ENCODE data around the gene ZNF423. TPM values are rescaled to one million over a fixed set of nuclear protein-coding genes. Genes with fewer than 3 reads are reported as not detected.

Gene ZNF423
- total and polyA plus RNA-seq, 9 of the 15 experiments (the other 6 are each of a cell fraction or from before 2014, with no cell fraction given), result not detected

DNA sequence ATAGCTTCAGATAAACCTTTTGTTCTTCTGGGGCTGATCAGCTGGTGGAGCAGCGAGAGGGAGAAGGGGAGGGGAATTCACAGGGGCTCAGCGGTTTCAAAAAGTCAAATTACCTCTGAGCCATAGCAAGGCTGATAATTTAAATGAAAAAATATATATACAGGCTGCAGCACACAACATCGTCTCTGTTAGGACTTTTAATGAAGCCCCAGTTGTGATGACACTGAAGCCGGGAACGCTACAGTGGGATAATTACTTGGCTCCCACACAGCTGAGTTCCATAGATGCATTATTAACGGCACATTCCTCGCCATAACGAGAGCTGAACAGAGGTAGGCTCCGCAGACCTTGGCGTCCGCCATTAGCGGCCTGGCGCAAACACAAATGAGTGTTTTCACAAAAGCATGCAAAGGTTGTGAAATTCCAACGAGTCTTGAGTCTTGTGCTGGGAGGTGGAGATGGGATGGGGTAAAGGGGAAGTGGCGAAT lies 266.3 kb downstream of the ZNF423 start:
- H3K9me1 ChIP-seq (ENCODE audit: control insufficient read depth, insufficient read depth, low read length), result no peaks in the 10 kb centered on the region
- 1% methylated on average over 15 of the region's 15 CpGs for WGBS (ENCODE audit: insufficient coverage, low coverage, missing lambda C conversion rate)
- no peak for FAIRE-seq
- no peaks in the 10 kb centered on the region for H3K4me1 ChIP-seq (replicated peaks in 1 of 2; ENCODE audit: control insufficient read depth in 2 of 2, insufficient read depth in 2 of 2, low read length in 2 of 2)
- no peak overlapping the region for H3K9ac ChIP-seq (ENCODE audit: insufficient read depth in 1 of 2, low read depth in 2 of 2, low read length in 2 of 2)
- H3K9me3 ChIP-seq (replicated peaks; ENCODE audit: control insufficient read depth, insufficient read depth, low read depth, low read length), result no peaks in the 10 kb centered on the region
- peaks cover 18 to 51% of the 10 kb centered on the region in 2 experiments for H3K27me3 ChIP-seq (ENCODE audit: control insufficient read depth in 2 of 2, insufficient read depth in 2 of 2, low read length in 2 of 2)
- no peaks in the 10 kb centered on the region for H3K79me2 ChIP-seq (ENCODE audit: control insufficient read depth, insufficient read depth, low read length)
- H3K4me3 ChIP-seq, result no peak overlapping the region
- no peak for DNase-seq (ENCODE audit: extremely low read depth in 1 of 4, low spot score in 3 of 4)
- 0 out of 2 replicates have a peak, but pooled peaks cover 4% of the 10 kb centered on the region for H4K20me1 ChIP-seq (replicated peaks; ENCODE audit: control insufficient read depth, insufficient read depth, low read length)
- in situ Hi-C loops (cut with MboI) (no loop called here), intact Hi-C loops (cut with micrococcal nuclease) (no loop called here)
- H3K4me2 ChIP-seq (ENCODE audit: insufficient read depth, low read length), result no peak overlapping the region
- no peak overlapping the region for H3K27ac ChIP-seq (ENCODE audit: extremely low read depth, low read depth, low read length)
- ATAC-seq, result no peak
- no TSS peak for BruUV-seq (replicated peaks)
- H2AFZ ChIP-seq (ENCODE audit: low read depth, low read length), result no peak overlapping the region
- ChIA-PET CTCF (ENCODE audit: low intra/inter-chr PET ratio) (no interaction called here), POLR2A (interaction anchor here (0.5 to 0.7 kb wide), 2 partner anchors 9 to 84 kb away, joined by 3 read pairs; no protein-coding TSS in a partner anchor)
- no peaks in the 10 kb centered on the region for H3K36me3 ChIP-seq (ENCODE audit: control insufficient read depth, insufficient read depth, low read length)
- TF ChIP-seq NFXL1 (CRISPR knock-in tag; IDR thresholded peaks at IDR 0.05), result no peak
- TF ChIP-seq, protein P1, sequence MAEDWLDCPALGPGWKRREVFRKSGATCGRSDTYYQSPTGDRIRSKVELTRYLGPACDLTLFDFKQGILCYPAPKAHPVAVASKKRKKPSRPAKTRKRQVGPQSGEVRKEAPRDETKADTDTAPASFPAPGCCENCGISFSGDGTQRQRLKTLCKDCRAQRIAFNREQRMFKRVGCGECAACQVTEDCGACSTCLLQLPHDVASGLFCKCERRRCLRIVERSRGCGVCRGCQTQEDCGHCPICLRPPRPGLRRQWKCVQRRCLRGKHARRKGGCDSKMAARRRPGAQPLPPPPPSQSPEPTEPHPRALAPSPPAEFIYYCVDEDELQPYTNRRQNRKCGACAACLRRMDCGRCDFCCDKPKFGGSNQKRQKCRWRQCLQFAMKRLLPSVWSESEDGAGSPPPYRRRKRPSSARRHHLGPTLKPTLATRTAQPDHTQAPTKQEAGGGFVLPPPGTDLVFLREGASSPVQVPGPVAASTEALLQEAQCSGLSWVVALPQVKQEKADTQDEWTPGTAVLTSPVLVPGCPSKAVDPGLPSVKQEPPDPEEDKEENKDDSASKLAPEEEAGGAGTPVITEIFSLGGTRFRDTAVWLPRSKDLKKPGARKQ (CRISPR knock-in tag; IDR thresholded peaks at IDR 0.05), result no peak
- TF ChIP-seq, protein P2, sequence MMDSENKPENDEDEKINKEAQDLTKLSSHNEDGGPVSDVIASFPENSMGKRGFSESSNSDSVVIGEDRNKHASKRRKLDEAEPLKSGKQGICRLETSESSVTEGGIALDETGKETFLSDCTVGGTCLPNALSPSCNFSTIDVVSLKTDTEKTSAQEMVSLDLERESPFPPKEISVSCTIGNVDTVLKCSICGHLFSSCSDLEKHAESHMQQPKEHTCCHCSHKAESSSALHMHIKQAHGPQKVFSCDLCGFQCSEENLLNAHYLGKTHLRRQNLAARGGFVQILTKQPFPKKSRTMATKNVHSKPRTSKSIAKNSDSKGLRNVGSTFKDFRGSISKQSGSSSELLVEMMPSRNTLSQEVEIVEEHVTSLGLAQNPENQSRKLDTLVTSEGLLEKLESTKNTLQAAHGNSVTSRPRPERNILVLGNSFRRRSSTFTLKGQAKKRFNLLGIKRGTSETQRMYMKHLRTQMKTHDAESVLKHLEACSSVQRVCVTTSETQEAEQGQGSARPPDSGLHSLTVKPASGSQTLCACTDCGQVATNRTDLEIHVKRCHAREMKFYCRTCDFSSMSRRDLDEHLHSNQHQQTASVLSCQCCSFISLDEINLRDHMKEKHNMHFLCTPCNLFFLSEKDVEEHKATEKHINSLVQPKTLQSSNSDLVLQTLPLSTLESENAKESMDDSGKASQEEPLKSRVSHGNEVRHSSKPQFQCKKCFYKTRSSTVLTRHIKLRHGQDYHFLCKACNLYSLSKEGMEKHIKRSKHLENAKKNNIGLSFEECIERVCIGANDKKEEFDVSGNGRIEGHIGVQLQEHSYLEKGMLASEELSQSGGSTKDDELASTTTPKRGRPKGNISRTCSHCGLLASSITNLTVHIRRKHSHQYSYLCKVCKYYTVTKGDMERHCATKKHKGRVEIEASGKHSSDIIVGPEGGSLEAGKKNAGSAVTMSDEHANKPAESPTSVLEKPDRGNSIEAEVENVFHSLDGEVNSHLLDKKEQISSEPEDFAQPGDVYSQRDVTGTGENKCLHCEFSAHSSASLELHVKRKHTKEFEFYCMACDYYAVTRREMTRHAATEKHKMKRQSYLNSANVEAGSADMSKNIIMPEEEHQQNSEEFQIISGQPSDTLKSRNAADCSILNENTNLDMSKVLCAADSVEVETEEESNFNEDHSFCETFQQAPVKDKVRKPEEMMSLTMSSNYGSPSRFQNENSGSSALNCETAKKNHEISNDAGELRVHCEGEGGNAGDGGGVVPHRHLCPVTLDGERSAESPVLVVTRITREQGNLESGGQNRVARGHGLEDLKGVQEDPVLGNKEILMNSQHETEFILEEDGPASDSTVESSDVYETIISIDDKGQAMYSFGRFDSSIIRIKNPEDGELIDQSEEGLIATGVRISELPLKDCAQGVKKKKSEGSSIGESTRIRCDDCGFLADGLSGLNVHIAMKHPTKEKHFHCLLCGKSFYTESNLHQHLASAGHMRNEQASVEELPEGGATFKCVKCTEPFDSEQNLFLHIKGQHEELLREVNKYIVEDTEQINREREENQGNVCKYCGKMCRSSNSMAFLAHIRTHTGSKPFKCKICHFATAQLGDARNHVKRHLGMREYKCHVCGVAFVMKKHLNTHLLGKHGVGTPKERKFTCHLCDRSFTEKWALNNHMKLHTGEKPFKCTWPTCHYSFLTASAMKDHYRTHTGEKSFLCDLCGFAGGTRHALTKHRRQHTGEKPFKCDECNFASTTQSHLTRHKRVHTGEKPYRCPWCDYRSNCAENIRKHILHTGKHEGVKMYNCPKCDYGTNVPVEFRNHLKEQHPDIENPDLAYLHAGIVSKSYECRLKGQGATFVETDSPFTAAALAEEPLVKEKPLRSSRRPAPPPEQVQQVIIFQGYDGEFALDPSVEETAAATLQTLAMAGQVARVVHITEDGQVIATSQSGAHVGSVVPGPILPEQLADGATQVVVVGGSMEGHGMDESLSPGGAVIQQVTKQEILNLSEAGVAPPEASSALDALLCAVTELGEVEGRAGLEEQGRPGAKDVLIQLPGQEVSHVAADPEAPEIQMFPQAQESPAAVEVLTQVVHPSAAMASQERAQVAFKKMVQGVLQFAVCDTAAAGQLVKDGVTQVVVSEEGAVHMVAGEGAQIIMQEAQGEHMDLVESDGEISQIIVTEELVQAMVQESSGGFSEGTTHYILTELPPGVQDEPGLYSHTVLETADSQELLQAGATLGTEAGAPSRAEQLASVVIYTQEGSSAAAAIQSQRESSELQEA (IDR thresholded peaks at IDR 0.05; ENCODE audit: low read depth), result no peak
- TF ChIP-seq, protein P3, sequence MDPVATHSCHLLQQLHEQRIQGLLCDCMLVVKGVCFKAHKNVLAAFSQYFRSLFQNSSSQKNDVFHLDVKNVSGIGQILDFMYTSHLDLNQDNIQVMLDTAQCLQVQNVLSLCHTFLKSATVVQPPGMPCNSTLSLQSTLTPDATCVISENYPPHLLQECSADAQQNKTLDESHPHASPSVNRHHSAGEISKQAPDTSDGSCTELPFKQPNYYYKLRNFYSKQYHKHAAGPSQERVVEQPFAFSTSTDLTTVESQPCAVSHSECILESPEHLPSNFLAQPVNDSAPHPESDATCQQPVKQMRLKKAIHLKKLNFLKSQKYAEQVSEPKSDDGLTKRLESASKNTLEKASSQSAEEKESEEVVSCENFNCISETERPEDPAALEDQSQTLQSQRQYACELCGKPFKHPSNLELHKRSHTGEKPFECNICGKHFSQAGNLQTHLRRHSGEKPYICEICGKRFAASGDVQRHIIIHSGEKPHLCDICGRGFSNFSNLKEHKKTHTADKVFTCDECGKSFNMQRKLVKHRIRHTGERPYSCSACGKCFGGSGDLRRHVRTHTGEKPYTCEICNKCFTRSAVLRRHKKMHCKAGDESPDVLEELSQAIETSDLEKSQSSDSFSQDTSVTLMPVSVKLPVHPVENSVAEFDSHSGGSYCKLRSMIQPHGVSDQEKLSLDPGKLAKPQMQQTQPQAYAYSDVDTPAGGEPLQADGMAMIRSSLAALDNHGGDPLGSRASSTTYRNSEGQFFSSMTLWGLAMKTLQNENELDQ (CRISPR knock-in tag; IDR thresholded peaks at IDR 0.05; ENCODE audit: borderline replicate concordance), result no peak
- TF ChIP-seq, protein P4, sequence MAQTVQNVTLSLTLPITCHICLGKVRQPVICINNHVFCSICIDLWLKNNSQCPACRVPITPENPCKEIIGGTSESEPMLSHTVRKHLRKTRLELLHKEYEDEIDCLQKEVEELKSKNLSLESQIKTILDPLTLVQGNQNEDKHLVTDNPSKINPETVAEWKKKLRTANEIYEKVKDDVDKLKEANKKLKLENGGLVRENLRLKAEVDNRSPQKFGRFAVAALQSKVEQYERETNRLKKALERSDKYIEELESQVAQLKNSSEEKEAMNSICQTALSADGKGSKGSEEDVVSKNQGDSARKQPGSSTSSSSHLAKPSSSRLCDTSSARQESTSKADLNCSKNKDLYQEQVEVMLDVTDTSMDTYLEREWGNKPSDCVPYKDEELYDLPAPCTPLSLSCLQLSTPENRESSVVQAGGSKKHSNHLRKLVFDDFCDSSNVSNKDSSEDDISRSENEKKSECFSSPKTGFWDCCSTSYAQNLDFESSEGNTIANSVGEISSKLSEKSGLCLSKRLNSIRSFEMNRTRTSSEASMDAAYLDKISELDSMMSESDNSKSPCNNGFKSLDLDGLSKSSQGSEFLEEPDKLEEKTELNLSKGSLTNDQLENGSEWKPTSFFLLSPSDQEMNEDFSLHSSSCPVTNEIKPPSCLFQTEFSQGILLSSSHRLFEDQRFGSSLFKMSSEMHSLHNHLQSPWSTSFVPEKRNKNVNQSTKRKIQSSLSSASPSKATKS (CRISPR knock-in tag; IDR thresholded peaks at IDR 0.05), result no peak
- no peak for TF ChIP-seq RFX5 (IDR thresholded peaks at IDR 0.05; ENCODE audit: low read depth, low read length)
- TF ChIP-seq NCOR1 (IDR thresholded peaks at IDR 0.05), result no peak
